ENCODE results near the gene ROCK1. TPM values are rescaled to one million over a fixed set of nuclear protein-coding genes. Genes with fewer than 3 reads are reported as not detected.
A peak's percentile ranks its signal among the peaks of the same experiment; 100 is the strongest.

The ROCK1 gene
- total RNA-seq (2014; rRNA removed; shearing (Covaris generic)) (33.6 and 34.4 TPM in 2 replicates), polyA plus RNA-seq (2016; fragmentation: Nextera tagmentation; extraction: Ambion mirVana) (33.3 and 35.9 TPM in 2 replicates)

GRCh38 chr18:21111346-21112139, at the start of gene ROCK1:
ROCK1 (minus strand) TSS chr18:21111813; CDS start chr18:21110910, 903 bp downstream.
- peak within 1 kb of the TSS; percentile 91 for H3K4me3 ChIP-seq
- H3K4me2 ChIP-seq (ENCODE audit: unreplicated experiment), result peak within 1 kb of the TSS; percentile 97
- peaks cover 44% of the 10 kb centered on the region for H3K4me1 ChIP-seq (ENCODE audit: insufficient read depth)
- H3K27me3 ChIP-seq (replicated peaks; ENCODE audit: insufficient read depth), result no peaks in the 10 kb centered on the region
- H3K27ac ChIP-seq, result peak within 1 kb of the TSS; percentile 94
- in situ Hi-C loops (cut with MboI), result loop anchor here (10.0 kb wide), 1 partner anchor 63 kb away; no protein-coding TSS in a partner anchor
- peaks cover 22% of the 10 kb centered on the region; the same call in 1 of the 2 replicates for H4K20me1 ChIP-seq (ENCODE audit: insufficient read depth)
- no peaks in the 10 kb centered on the region for H3K9me2 ChIP-seq (ENCODE audit: insufficient read depth)
- H3K36me3 ChIP-seq (ENCODE audit: low read depth), result no peaks in the 10 kb centered on the region
- TF ChIP-seq EZH2 (IDR thresholded peaks at IDR 0.05; ENCODE audit: insufficient read depth, poor library complexity, severe bottlenecking) (no peak), EZH2phosphoT487 (IDR thresholded peaks at IDR 0.05; ENCODE audit: insufficient read depth, low read depth) (no peak)
- peak; percentile 99 for DNase-seq
- H3K9ac ChIP-seq, result peak within 1 kb of the TSS; percentile 92
- peaks cover 31% of the 10 kb centered on the region for H3F3A ChIP-seq (ENCODE audit: insufficient read depth)
- H2AFZ ChIP-seq, result peak within 1 kb of the TSS; percentile 79
- H3K79me2 ChIP-seq (ENCODE audit: insufficient read depth), result peaks cover 49% of the 10 kb centered on the region
- no peaks in the 10 kb centered on the region for H3K9me3 ChIP-seq (ENCODE audit: low read depth)
- WGBS, 2 experiments (ENCODE audit: low coverage in 1 of 2, low lambda C conversion rate in 2 of 2, missing lambda C conversion rate in 2 of 2), result 0 to 1% methylated on average over 56 to 75 of the region's 80 CpGs

- in situ Hi-C loops (cut with MboI), result no loop called here
- Histone ChIP-seq H3K9me3 (ENCODE audit: low read depth) (peaks cover 7% of the 10 kb centered on the region), H2AFZ (no peak overlapping the region)
Measured at GRCh38 chr18:21155443-21155842, 43.8 kb upstream of the ROCK1 start.

DNA sequence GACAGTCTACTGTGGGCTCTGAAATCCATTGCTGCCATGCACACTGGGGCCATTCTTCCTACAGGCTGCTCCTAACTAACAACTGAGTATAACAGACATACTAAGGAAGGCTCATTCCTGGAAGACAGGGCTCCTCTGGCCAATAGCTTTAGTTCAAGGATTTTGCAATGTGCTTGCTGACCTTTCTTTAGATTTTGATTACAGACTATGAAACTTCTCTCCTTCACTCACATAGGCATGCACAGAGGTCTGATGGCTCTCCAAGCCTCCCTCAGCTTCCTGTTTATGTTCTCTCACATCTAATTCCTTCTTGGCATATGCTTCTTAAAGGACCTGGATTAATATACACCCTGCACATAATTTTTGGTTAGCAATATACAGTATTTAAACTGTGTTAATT, 34.4 kb upstream of the ROCK1 start:
- no peak overlapping the region for H3K27ac ChIP-seq
- H3K4me1 ChIP-seq (ENCODE audit: insufficient read depth), result peaks cover 8% of the 10 kb centered on the region; the same call in 1 of the 2 replicates
- H3K4me2 ChIP-seq (ENCODE audit: unreplicated experiment), result no peak overlapping the region
- no peaks in the 10 kb centered on the region for H3F3A ChIP-seq (ENCODE audit: insufficient read depth)
- no peak overlapping the region for H2AFZ ChIP-seq
- in situ Hi-C loops (cut with MboI), result no loop called here
- H4K20me1 ChIP-seq (ENCODE audit: insufficient read depth), result no peaks in the 10 kb centered on the region
- H3K27me3 ChIP-seq (replicated peaks; ENCODE audit: insufficient read depth), result no peaks in the 10 kb centered on the region
- no peak for DNase-seq
- no peaks in the 10 kb centered on the region for H3K79me2 ChIP-seq (ENCODE audit: insufficient read depth)
- no peak overlapping the region for H3K9ac ChIP-seq
- no peaks in the 10 kb centered on the region for H3K36me3 ChIP-seq (ENCODE audit: low read depth)
- no peaks in the 10 kb centered on the region for H3K9me3 ChIP-seq (ENCODE audit: low read depth)
- no peak for TF ChIP-seq EZH2 (IDR thresholded peaks at IDR 0.05; ENCODE audit: insufficient read depth, poor library complexity, severe bottlenecking)
- no peak for TF ChIP-seq EZH2phosphoT487 (IDR thresholded peaks at IDR 0.05; ENCODE audit: insufficient read depth, low read depth)
- no peaks in the 10 kb centered on the region for H3K9me2 ChIP-seq (ENCODE audit: insufficient read depth)
- H3K4me3 ChIP-seq, result no peak overlapping the region

More at GRCh38 chr18:21155443-21155842, 43.8 kb upstream of the ROCK1 start:
- H3K4me1 ChIP-seq (ENCODE audit: insufficient read depth), result no peaks in the 10 kb centered on the region
- H3K4me2 ChIP-seq (ENCODE audit: unreplicated experiment), result no peak overlapping the region
- 77 to 82% methylated on average over 1 of the region's 1 CpG for WGBS, 2 experiments (ENCODE audit: low coverage in 1 of 2, low lambda C conversion rate in 2 of 2, missing lambda C conversion rate in 2 of 2)
- H3K9me2 ChIP-seq (ENCODE audit: insufficient read depth), result no peaks in the 10 kb centered on the region
- H3F3A ChIP-seq (ENCODE audit: insufficient read depth), result no peaks in the 10 kb centered on the region
- no peaks in the 10 kb centered on the region for H4K20me1 ChIP-seq (ENCODE audit: insufficient read depth)
- no peak for TF ChIP-seq EZH2 (IDR thresholded peaks at IDR 0.05; ENCODE audit: insufficient read depth, poor library complexity, severe bottlenecking)
- TF ChIP-seq EZH2phosphoT487 (IDR thresholded peaks at IDR 0.05; ENCODE audit: insufficient read depth, low read depth), result no peak
- no peaks in the 10 kb centered on the region for H3K36me3 ChIP-seq (ENCODE audit: low read depth)
- no peak overlapping the region for H3K9ac ChIP-seq
- H3K79me2 ChIP-seq (ENCODE audit: insufficient read depth), result no peaks in the 10 kb centered on the region
- no peak for DNase-seq
- no peaks in the 10 kb centered on the region for H3K27me3 ChIP-seq (replicated peaks; ENCODE audit: insufficient read depth)
- H3K4me3 ChIP-seq, result no peak overlapping the region
- no peak overlapping the region for H3K27ac ChIP-seq

GRCh38 chr18:21145371-21145770, 33.8 kb upstream of the ROCK1 start:
- DNase-seq, result no peak
- no peaks in the 10 kb centered on the region for H3K9me2 ChIP-seq (ENCODE audit: insufficient read depth)
- H3K4me1 ChIP-seq (ENCODE audit: insufficient read depth), result peaks cover 8% of the 10 kb centered on the region; the same call in 1 of the 2 replicates
- no peak overlapping the region for H3K4me3 ChIP-seq
- H3K9ac ChIP-seq, result no peak overlapping the region
- H3K79me2 ChIP-seq (ENCODE audit: insufficient read depth), result no peaks in the 10 kb centered on the region
- H3K9me3 ChIP-seq (ENCODE audit: low read depth), result no peaks in the 10 kb centered on the region
- H3K4me2 ChIP-seq (ENCODE audit: unreplicated experiment), result no peak overlapping the region
- WGBS, 2 experiments (ENCODE audit: low coverage in 1 of 2, low lambda C conversion rate in 2 of 2, missing lambda C conversion rate in 2 of 2), result 46 to 54% methylated on average over 1 of the region's 1 CpG
- in situ Hi-C loops (cut with MboI), result no loop called here
- H2AFZ ChIP-seq, result no peak overlapping the region
- H3F3A ChIP-seq (ENCODE audit: insufficient read depth), result no peaks in the 10 kb centered on the region
- no peaks in the 10 kb centered on the region for H3K27me3 ChIP-seq (replicated peaks; ENCODE audit: insufficient read depth)
- no peaks in the 10 kb centered on the region for H4K20me1 ChIP-seq (ENCODE audit: insufficient read depth)
- no peak for TF ChIP-seq EZH2 (IDR thresholded peaks at IDR 0.05; ENCODE audit: insufficient read depth, poor library complexity, severe bottlenecking)
- TF ChIP-seq EZH2phosphoT487 (IDR thresholded peaks at IDR 0.05; ENCODE audit: insufficient read depth, low read depth), result no peak
- H3K27ac ChIP-seq, result no peak overlapping the region
- no peaks in the 10 kb centered on the region for H3K36me3 ChIP-seq (ENCODE audit: low read depth)
